Measurements from ENCODE around the gene PTPRG. TPM values are rescaled to one million over a fixed set of nuclear protein-coding genes. Genes with fewer than 3 reads are reported as not detected.

Gene PTPRG
- total RNA-seq, 1 experiment from 2014 or later = 32.1 TPM

- no TSS peak for BruUV-seq (replicated peaks)
- H3K27ac ChIP-seq (ENCODE audit: low read depth, low read length) = peak overlapping the region; percentile 47; the same call in 1 of the 2 replicates
- no peaks in the 10 kb centered on the region for H3K36me3 ChIP-seq (ENCODE audit: control insufficient read depth in 1 of 2, insufficient read depth in 2 of 2, low read length in 2 of 2)
- H3K9me2 ChIP-seq (ENCODE audit: insufficient read depth) = no peaks in the 10 kb centered on the region
- no peak for ATAC-seq
- TF ChIP-seq JUND (IDR thresholded peaks at IDR 0.05) = no peak
- TF ChIP-seq EGR1 (IDR thresholded peaks at IDR 0.05; ENCODE audit: low read depth) = no peak
- no peak for TF ChIP-seq ZNF274 (IDR thresholded peaks at IDR 0.05; ENCODE audit: low read depth, low read length)
- no peak for TF ChIP-seq SRF (IDR thresholded peaks at IDR 0.05; ENCODE audit: low read depth)
- no peak for TF ChIP-seq REST (IDR thresholded peaks at IDR 0.05; ENCODE audit: low read depth)
- no peak for TF ChIP-seq CEBPB (IDR thresholded peaks at IDR 0.05; ENCODE audit: low read depth)
- TF ChIP-seq POLR2A (IDR thresholded peaks at IDR 0.05; ENCODE audit: borderline replicate concordance, extremely low read depth, insufficient read depth, insufficient read length) = no peak
- no peak for TF ChIP-seq EZH2phosphoT487 (IDR thresholded peaks at IDR 0.05; ENCODE audit: borderline replicate concordance)
- TF ChIP-seq CBX3 (IDR thresholded peaks at IDR 0.05; ENCODE audit: low read depth) = no peak
- TF ChIP-seq RAD21 (IDR thresholded peaks at IDR 0.05; ENCODE audit: low read depth) = no peak
- no peak for TF ChIP-seq POLR2AphosphoS5 (IDR thresholded peaks at IDR 0.05; ENCODE audit: low read depth, low read length)
- no peak for TF ChIP-seq YY1 (IDR thresholded peaks at IDR 0.05; ENCODE audit: extremely low read depth, insufficient replicate concordance, low read depth, low read length)
- TF ChIP-seq EZH2 (IDR thresholded peaks at IDR 0.05) = no peak
- RAD21 ChIA-PET (ENCODE audit: low non-redundant PET in 1 of 2, low total read pairs in 2 of 2, uncharacterized antibody in 2 of 2, unreplicated experiment in 2 of 2) = no interaction called here
- H3K9me3 ChIP-seq (ENCODE audit: control insufficient read depth in 1 of 2, insufficient read depth in 1 of 2, low read depth in 1 of 2, low read length in 2 of 2) = no peaks in the 10 kb centered on the region
- H3K4me1 ChIP-seq (ENCODE audit: control insufficient read depth in 1 of 2, insufficient read depth in 2 of 2, low read length in 2 of 2) = peaks cover 29 to 52% of the 10 kb centered on the region in 2 experiments
- H2AFZ ChIP-seq (ENCODE audit: low read depth, low read length, poor library complexity, severe bottlenecking) = no peak overlapping the region
- H3K4me3 ChIP-seq (replicated peaks in 1 of 2; ENCODE audit: low read depth in 1 of 2, low read length in 2 of 2) = no peak overlapping the region
- peak overlapping the region; percentile 43 for H3K4me2 ChIP-seq (ENCODE audit: low read length)
- intact Hi-C loops (cut with micrococcal nuclease) = no loop called here
- POLR2A ChIA-PET = interaction anchor here (1.3 kb wide), 1 partner anchor 29 kb away, joined by 4 read pairs; no protein-coding TSS in a partner anchor
- CTCF ChIA-PET = no interaction called here
- peaks cover 20% of the 10 kb centered on the region; the same call in 1 of the 2 replicates for H3K79me2 ChIP-seq (ENCODE audit: insufficient read depth, low read length)
- no peak for DNase-seq (ENCODE audit: low read depth, low spot score)
- H3K9ac ChIP-seq (ENCODE audit: low read length) = 0 out of 2 replicates have a peak overlapping the region, but pooled peaks have one; percentile 6
- H3K27me3 ChIP-seq (ENCODE audit: insufficient read depth, low read length) = no peaks in the 10 kb centered on the region
- peaks cover 4% of the 10 kb centered on the region; the same call in 1 of the 2 replicates for H4K20me1 ChIP-seq (ENCODE audit: insufficient read depth)
Measured at GRCh38 chr3:61683549-61684236, 122.3 kb downstream of the PTPRG start.
